ENCODE measurements around the gene DIS3. TPM values are rescaled to one million over a fixed set of nuclear protein-coding genes. Genes with fewer than 3 reads are reported as not detected.
"Not testable (repeated sequence)": the region's sequence is repeated elsewhere in the genome, so short reads cannot be mapped to it uniquely, and the experiment has no call there.

The DIS3 gene
- total and polyA plus RNA-seq, 5 experiments from 2014 or later: 14.7 to 42.6 (median 16.4) TPM

DNA sequence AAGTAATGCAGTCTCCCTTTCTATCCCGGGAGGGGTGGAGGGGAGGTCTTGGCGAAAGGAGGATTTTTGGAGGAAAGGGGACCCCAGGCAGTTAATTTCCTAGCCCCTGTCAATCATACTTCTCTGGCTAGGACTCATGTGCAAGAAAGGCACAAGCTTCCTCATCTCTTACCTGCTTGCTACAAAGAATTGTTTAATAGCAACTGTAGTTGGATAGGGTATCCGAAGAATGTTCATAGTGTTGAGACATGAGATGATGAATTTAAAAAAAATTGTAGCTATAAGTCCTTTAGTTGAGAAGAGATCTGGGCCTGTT lies 53.5 kb downstream of the DIS3 start:
- Mint-ChIP-seq H3K4me1 (peaks cover 17 to 49% (median 42%) of the 10 kb centered on the region in 4 donors), H3K27me3 (peaks cover 0 to 3% (median 0%) of the 10 kb centered on the region in 5 donors), H3K4me3 (peak overlapping the region; percentile 89 to 97 (median 94)), H3K36me3 (peaks cover 2 to 24% (median 15%) of the 10 kb centered on the region in 3 donors), H3K9me3 (no peaks in the 10 kb centered on the region), H3K27ac (peak overlapping the region; percentile 81 to 95 (median 92))
- ATAC-seq: no peak
- DNase-seq: peak in 1 of 10 donors; percentile 1
- POLR2A ChIA-PET: interaction anchor here (1.5 kb wide), 1 partner anchor 53 kb away, joined by 3 read pairs; the partner anchor contains the start of genes DIS3 and PIBF1

DNA sequence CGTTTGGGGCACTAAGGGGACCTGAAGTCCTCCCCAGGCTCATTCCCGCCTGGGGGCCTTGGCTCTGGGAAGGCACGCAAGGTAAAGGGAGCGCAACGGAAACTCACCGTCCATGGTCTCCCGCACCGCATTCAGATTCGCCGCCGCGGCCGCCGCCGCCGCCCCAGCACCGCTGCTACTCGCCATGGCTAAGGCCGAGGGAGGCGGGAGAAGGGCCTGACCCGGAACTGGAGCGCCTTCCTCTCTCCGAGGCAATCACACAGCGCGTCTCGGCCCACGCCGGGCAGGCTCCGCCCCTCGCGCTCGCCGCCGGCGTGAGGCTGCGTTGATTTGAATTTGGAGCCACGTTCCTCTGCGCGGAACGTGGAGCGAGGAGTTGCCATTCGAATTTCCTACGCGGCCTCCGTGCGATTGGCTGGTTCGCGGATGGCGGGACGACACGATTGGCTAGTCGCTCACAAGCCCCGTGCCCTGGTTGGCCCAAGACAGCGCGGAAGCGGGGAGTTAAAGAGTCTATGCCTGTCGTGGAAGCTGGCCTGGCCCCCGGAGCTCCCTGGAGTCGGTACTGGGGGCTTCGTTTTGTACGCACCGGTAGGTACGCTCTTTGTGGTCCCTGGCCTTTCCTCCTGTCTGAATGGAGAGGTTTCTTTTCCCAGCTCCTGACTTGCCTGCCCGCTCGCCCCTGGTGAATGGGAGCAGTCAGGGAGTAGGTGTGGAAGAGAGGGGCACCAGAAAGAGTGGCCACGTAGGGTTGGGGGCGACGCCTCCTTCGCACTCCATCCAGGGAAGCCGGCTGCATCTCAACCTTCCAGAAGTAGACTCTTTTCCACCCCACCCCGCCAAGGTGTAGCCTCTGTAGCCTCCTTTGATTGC lies 54.0 kb downstream of the DIS3 start, which contains the start of the genes BORA and MZT1:
BORA (plus strand) TSS at position 507 of the 873 bp plus-strand sequence. CDS start 1,018 bp downstream, outside the sequence.
MZT1 (minus strand) TSS at position 213 of the 873 bp plus-strand sequence; CDS start at position 186, 27 bp downstream.
- Mint-ChIP-seq H3K9me3 (no peaks in the 10 kb centered on the region), H3K4me3 (peak within 1 kb of the TSS; percentile 89 to 97 (median 94)), H3K4me1 (peaks cover 22 to 53% (median 47%) of the 10 kb centered on the region in 4 donors), H3K27me3 (peaks cover 0 to 3% (median 0%) of the 10 kb centered on the region in 5 donors), H3K27ac (peak within 1 kb of the TSS; percentile 81 to 95 (median 92)), H3K36me3 (peaks cover 0 to 26% (median 12%) of the 10 kb centered on the region in 3 donors)
- ATAC-seq (peak; percentile 93), DNase-seq (peak; percentile 86 to 97 (median 94))
- POLR2A ChIA-PET: interaction anchor here (1.5 kb wide), 1 partner anchor 54 kb away, joined by 3 read pairs; the partner anchor contains the start of genes DIS3 and PIBF1

DNA sequence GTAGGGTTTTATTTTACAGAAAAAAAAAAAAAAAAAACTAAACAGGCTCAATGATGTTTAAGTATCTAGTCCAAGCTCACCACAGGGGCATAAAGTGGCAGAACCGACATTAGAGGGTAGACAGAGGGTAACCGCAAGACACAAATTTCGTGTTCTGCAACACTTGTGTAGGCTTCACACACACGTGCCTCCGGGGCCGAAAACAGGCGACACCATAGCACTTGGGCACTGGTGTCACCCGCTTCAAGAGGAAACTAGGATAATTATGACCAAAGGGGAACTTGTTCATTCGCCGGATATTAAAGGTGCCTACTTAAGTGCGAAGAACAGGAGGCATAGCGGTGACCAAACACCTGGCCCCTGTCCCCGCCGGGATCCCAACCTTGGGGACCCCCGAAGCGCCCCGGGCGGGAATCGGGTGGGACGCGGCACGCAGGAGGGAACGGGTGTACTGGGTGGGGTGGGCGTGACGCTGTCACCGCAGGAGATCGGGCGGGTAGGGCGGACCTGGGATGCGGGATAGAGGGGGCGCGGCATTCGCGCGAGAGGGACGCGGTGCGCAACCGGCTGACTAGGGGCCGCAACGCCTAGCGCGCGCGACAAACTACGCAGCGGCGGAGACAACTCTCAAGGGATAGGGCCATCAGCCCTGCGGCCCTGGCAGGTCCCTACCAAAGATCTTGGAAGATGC lies 54.8 kb downstream of the DIS3 start:
- peak overlapping the region; percentile 89 to 97 (median 94) for H3K4me3 Mint-ChIP-seq
- ATAC-seq (peak; percentile 24 to 27), DNase-seq (peak in 6 of 10 donors; percentile 11 to 67 (median 29))
- POLR2A ChIA-PET: interaction anchor here (0.6 kb wide), 1 partner anchor 1344 kb away, joined by 3 read pairs; no protein-coding TSS in a partner anchor
- peaks cover 0 to 28% (median 8%) of the 10 kb centered on the region in 3 donors for H3K36me3 Mint-ChIP-seq
- H3K9me3 Mint-ChIP-seq: no peaks in the 10 kb centered on the region
- H3K4me1 Mint-ChIP-seq: peaks cover 25 to 53% (median 53%) of the 10 kb centered on the region in 4 donors
- peak overlapping the region; percentile 78 to 95 (median 92) for H3K27ac Mint-ChIP-seq
- peaks cover 0 to 3% (median 0%) of the 10 kb centered on the region in 5 donors for H3K27me3 Mint-ChIP-seq

DNA sequence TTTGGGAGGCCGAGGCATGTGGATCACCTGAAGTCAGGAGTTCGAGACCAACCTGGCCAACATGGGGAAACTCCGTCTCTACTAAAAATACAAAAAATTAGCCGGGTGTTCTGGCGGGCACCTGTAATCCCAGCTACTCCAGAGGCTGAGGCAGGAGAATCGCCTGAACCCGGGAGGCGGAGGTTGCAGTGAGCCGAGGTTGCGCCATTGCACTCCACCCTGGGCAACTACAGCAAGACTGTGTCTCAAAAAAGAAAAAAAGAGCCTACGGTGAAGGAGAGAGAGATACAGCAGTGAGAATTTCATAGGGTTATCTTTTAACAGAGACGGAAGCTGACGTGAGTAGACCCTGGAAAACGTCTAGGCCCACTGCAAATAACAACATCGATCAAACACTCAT lies 55.5 kb downstream of the DIS3 start:
- Mint-ChIP-seq H3K27ac (peak overlapping the region in 5 of 10 donors; percentile 15 to 92 (median 81)), H3K36me3 (peaks cover 0 to 27% (median 5%) of the 10 kb centered on the region in 3 donors), H3K4me1 (peaks cover 29 to 60% (median 52%) of the 10 kb centered on the region in 4 donors), H3K4me3 (peak overlapping the region; percentile 89 to 97 (median 94))
- ATAC-seq, POLR2A ChIA-PET, DNase-seq, H3K9me3 Mint-ChIP-seq, H3K27me3 Mint-ChIP-seq: not testable (repeated sequence)

DNA sequence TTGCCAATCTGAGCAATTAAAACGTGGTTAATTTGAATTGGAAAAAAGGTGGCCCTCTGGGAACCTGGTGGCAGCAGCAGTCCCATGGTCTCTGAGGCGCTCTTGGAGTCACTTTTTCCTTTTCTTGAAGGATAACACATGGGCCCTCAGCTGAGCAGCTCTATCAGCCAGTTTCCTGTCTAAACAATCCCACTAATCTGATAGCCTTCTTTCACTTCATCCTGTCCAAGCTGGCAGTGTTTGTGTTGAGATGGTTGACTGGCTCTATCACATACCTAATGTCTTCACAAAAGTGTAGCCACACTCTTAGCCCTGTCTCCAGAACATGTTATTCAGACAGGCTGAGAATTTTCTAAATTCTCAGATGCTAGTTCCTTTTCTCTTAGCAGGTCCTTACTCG lies 64.9 kb downstream of the DIS3 start:
- Mint-ChIP-seq H3K4me1 (peaks cover 4 to 31% (median 17%) of the 10 kb centered on the region in 4 donors), H3K4me3 (no peak overlapping the region), H3K27ac (no peak overlapping the region), H3K36me3 (peaks cover 45 to 85% (median 74%) of the 10 kb centered on the region in 3 donors), H3K9me3 (peaks cover 0 to 20% (median 14%) of the 10 kb centered on the region in 9 donors), H3K27me3 (no peaks in the 10 kb centered on the region)
- POLR2A ChIA-PET: no interaction called here
- ATAC-seq (no peak), DNase-seq (no peak)

Other genes with a start within 250 kb of the DIS3 start
- 1 to 10 TPM; 6.2 to 6.4 TPM for gene MZT1, start 54.3 kb downstream of the DIS3 start, total RNA-seq
- gene MZT1, start 54.3 kb downstream of the DIS3 start, polyA plus RNA-seq: 1 to 10 TPM; 5.0 to 6.3 (median 5.5) TPM
- gene BORA, start 54.0 kb downstream of the DIS3 start, total RNA-seq: 1 to 10 TPM; 5.2 to 6.8 TPM
- gene BORA, start 54.0 kb downstream of the DIS3 start, polyA plus RNA-seq: 1 to 10 TPM; 5.3 to 6.7 (median 5.7) TPM
- 10 to 100 TPM; 30.3 to 32.3 TPM for gene PIBF1, start 233 bp upstream of the DIS3 start, total RNA-seq
- gene PIBF1, start 233 bp upstream of the DIS3 start, polyA plus RNA-seq: 10 to 100 TPM; 18.3 to 23.6 (median 19.7) TPM

Data from naive thymus-derived CD8-positive, alpha-beta T cell (primary cell).